Activated CD4-positive, alpha-beta T cell treated with anti-CD3 and anti-CD28 coated beads, Interleukin-2, amount 50 U/mL, for 24 hours (primary cell): Measurements from ENCODE around the gene CHN1.

Experiments
- DNase-seq, 2 donors: peaks; one replicate each; pipeline ENCODE4 v3.0.0-alpha.2; 2020; ENCODE audit warnings: low read depth in 1 of 2, low spot score in 1 of 2

The CHN1 gene

GRCh38 chr2:174929786-174930185, 75.4 kb downstream of the CHN1 start:
- no peak for DNase-seq

DNA sequence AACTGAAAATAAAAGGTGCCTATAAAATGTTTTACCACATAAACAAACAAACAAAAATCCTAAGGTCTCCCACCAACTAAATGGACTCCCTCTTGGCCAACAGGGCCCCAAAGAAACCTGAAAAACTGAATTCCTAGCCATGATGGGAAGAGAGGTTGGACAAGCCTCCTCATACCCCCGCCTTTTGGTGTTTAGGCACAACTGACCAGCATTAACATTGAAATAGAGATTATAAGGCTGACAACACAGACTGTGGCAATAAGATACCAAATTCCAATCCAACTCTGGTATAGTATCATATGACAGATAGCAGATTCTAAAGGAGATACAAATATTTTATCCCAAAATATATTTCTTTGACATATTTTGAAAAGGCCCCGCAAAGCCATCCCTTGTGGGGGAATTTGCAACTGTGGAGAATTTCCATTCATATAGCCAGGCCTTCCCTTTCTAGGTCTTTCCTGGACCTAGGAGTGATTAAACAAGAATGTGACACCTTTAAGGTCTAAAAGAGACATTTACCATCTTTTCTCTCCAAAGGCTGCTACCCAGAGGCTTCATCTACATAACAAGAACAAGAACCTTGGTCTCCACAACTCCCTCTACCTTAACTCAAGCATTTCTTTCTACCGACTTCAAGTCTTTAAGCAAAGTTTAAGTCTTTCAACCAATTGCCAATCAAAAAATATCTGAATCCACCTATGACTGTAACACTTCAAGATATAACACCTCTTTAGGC, 80.0 kb downstream of the CHN1 start:
- no peak for DNase-seq

- no peak for DNase-seq
Measured at GRCh38 chr2:174924061-174924693, 81.0 kb downstream of the CHN1 start.

DNA sequence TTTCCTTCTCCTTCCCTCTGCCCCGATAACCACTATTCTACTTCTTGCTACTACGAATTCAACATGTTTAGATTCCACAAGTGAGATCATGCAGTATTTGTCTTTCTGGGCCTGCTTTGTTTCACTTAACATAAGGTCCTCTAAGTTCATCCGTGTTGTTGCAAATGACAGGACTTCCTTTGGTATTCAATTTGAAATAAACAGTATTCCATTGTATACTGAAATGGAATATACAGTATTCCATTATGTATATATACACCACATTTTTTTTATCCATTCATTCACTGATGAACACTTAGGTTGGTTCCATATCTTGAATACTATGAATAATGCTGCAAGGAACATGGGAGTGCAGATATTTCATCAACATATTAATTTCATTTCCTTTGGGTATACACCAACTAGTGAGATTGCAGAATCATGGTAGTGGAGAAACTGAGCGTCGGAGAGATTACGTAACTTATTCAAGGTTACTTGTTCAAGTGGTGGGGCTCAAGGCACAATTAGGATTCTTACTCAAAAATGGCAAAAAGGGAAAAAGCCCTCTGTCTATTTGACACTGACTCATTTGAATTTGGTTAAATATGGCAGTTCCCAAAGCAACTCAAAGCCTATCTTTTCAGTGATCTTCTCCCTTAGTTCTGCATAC, 85.1 kb downstream of the CHN1 start:
- no peak for DNase-seq

GRCh38 chr2:174918886-174919526, 86.2 kb downstream of the CHN1 start:
- no peak for DNase-seq

- DNase-seq, result no peak
Measured at GRCh38 chr2:174916270-174916930, 88.8 kb downstream of the CHN1 start.

- DNase-seq, result no peak
Measured at GRCh38 chr2:174914853-174915760, 90.1 kb downstream of the CHN1 start.

- DNase-seq, result no peak
Measured at GRCh38 chr2:174908284-174908683, 96.9 kb downstream of the CHN1 start.

- DNase-seq, result no peak
Measured at GRCh38 chr2:174903264-174903556, 102.0 kb downstream of the CHN1 start.

- DNase-seq, result no peak
Measured at GRCh38 chr2:174902506-174903263, 102.5 kb downstream of the CHN1 start.

GRCh38 chr2:174901075-174901474, 104.1 kb downstream of the CHN1 start:
- no peak for DNase-seq

DNA sequence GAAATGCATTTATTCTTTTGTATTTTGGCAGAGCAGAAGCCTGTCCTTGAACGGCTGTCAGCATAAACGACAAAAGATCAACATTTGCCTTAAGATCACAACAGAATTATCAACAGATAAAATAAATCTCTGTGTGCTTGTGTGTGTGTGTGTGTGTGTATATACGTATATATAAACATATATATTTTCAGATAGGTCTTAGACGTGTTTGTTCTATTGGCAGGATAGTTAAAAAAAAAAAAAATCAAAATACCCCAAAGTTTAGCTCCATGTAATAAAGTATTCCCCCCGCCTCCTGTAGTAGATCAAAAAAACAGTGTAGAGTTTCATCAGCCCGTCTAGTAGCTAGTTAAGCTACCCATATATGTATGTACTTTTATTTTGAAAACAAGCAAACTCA, 107.9 kb downstream of the CHN1 start:
- no peak for DNase-seq

DNA sequence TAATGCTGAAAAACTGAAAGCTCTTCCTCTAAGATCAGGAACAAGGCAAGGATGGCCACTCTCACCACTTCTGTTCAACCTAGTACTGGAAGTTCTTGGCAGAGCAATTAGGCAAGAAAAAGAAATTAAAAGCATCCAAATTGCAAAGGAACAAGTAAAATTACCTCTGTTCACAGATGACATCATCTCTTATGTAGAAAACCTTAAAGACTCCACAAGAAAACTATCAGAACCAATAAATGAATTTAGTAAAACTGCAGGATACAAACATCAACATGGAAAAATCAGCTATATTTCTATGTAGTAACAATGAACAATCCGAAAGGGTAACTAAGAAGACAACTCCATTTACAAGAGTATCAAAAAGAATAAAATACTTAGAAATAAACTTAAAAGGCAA, 112.2 kb downstream of the CHN1 start:
- DNase-seq, result no peak

GRCh38 chr2:174892546-174892945, 112.6 kb downstream of the CHN1 start:
- DNase-seq, result no peak

DNA sequence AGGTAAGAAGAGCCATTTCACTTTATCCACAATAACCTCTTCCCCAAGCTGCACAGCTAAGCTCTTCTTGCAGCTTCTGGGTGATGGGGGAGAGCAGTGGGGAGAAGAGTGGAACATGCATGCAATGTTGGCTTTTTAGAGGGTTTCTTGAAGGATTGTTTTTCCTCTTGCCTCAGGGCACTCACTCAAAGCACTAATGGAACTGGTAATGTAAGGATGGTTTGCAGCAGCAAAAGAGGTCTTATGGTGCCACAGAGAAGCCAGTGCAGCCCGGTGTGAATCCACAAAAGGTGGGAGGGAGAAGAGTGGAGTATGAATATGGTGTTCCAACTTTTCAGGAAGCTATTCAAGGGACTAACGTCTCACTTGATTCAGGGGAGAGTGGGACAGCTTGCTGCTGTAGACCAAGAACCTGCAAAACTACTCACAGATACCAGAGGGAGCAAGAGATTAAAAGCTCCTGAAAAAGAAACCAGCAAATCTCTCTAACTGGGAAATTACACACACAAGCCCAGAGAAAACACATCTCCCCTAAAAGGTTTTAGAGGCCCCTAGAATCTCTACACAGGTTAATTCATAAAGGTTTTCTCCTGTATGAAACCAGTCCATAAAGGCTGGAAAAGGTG, 116.4 kb downstream of the CHN1 start:
- DNase-seq, result no peak

- DNase-seq, result no peak
Measured at GRCh38 chr2:174888146-174888545, 117.0 kb downstream of the CHN1 start.

GRCh38 chr2:174882416-174882815, 122.8 kb downstream of the CHN1 start:
- DNase-seq, result no peak

DNA sequence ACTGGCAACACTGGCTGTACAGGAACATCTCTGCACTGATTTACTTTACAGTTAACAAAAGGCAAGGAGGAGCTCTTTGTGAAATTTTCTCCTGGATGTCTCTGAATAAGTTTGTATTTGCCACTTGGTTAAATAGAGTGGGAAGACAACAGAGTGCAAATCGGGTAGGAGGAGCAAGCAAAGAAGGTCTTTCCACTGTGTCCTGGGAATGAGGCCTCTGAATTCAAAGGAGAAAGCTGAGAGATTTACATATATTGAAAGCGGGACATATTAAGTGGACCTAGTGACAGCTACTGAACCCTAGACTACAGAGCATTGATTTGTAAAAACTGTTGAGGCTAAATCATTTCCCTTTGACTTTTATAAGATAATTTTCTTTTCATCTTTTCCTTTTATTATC, 123.5 kb downstream of the CHN1 start:
- no peak for DNase-seq

DNA sequence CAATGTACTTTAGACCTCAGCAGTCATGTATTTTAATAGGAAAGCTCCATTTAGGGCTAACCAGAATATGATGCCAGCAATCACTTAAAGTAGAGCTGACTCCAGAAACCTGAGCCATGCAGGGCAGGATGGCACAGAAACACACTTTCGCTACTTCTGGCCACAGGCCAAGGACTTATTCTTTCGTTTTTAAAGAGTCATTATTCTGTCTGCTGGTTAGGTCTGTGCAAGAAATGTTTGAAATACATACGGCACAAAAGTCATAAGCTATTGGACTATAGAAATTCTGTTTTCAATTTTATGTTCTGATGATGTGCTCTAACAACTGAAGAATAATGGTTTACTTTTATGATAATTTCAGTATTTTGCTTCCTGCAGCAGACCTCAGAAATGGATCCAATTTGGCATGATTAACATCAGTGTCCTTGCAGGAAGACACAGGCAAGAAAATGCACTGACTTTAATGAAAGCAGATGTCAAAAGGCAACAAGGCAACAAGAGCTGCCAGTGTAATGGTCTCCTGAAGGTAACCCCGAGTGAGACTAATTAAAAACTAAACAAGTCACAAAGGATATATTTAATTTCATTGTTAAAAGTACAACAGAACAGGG, 126.5 kb downstream of the CHN1 start:
- DNase-seq, result no peak
